Chondrocyte (in vitro differentiated cells): ENCODE data around the gene AGBL1. TPM values are rescaled to one million over a fixed set of nuclear protein-coding genes. Genes with fewer than 3 reads are reported as not detected.

Source experiments
- DNase-seq: peaks from one replicate; pipeline ENCODE4 v3.0.0; 2021; ENCODE audit warnings: mixed read lengths, low spot score
- H3K27ac Mint-ChIP-seq: one replicate; pipeline ENCODE4 v1.8.0; 2021; ENCODE audit warnings: mild to moderate bottlenecking, moderate library complexity, mixed read lengths; ENCODE audit not compliant: unreplicated experiment
- H3K27me3 Mint-ChIP-seq: 2 replicates; pipeline ENCODE4 v1.8.0; 2021; ENCODE audit warnings: low read depth, mixed read lengths
- H3K36me3 Mint-ChIP-seq: 2 replicates; pipeline ENCODE4 v1.8.0; 2021; ENCODE audit warnings: low read depth, mixed read lengths
- H3K4me1 Mint-ChIP-seq: 2 replicates; pipeline ENCODE4 v1.8.0; 2021; ENCODE audit warnings: low read depth, mild to moderate bottlenecking, mixed read lengths
- H3K4me3 Mint-ChIP-seq: one replicate; pipeline ENCODE4 v1.8.0; 2021; ENCODE audit warnings: mild to moderate bottlenecking, moderate library complexity, mixed read lengths; ENCODE audit not compliant: unreplicated experiment
- H3K9me3 Mint-ChIP-seq: 2 replicates; pipeline ENCODE4 v1.8.0; 2021; ENCODE audit warnings: low read depth, mixed read lengths
- total RNA-seq: library from RNA; stranded (reverse); gene quantifications from 3 replicates; pipeline ENCODE4 v1.2.1, GENCODE V29; 2021
- TF ChIP-seq, protein P1 (sequence below): fragments of 200-600 bp; sonication (generic); IDR thresholded peaks from 2 replicates; pipeline ENCODE4 v1.5.0; 2021; ENCODE audit warnings: antibody characterized with exemption, mild to moderate bottlenecking, moderate library complexity

AGBL1 gene
- total RNA-seq, 1 donor from 2014 or later: not detected

DNA sequence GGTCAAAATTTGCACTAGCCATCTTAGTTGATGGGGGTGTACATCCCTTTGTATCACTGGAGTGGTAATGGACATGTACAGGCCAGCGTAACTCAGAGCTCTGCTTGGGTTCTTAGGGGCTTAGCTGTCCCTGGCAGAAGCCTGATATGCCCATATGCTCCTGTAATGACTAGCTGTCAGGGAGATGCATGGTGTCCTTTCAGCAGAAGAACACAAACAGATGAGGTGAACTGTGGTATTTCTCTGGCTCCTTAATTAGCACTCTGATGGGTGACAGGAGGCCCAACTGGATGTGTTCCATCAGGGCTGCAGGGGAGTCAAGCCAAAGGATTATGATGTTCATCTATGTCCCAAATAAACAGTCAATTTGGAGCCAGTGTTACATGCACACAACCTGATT is 774.5 kb downstream of the AGBL1 start:
- H3K4me3 Mint-ChIP-seq: no peak overlapping the region

DNA sequence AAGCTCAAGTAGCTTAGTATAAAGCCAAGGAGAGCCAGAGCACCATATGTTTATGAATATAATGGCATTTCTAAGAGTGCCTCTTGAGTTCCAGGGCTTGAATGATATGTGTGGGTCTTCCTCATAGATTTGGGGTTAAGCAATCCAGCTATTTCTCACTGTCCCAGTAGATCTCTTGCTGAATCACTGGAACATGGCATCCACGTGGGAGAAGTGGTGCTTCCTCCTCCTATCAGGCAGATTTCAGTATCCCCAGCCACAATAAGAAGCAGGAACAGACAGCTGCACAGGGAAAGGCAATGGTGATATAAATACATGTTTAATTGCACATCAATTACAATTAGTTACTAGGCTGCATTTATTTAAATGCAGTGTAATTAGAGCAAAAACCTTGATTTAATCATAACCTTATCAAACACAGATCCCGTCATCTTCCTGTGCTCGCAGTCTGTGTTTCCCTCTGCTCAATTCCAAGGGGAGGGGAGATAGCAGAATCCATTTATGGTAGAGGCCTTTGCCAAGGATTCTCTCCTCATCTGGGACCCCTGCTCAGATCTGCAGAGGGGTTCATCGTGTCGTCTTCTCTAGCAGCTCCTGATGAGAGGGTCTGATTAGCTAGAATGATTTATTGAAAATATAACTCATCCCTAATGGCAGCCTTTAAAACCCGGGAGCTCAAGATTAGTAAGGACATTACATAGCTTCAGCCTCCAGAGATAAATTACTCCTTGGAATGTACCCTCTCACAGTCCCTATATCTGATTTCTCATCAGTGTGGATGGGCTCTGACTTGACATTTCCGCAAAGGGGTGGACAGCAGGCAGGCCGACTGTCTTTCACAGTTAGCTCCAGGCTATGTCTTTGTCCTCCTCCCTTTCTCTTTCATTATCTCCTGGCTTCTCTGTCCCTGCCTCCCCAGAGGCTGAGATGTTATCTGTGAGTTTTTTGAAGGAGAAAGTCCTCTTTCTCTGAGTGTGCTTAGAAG is 775.9 kb downstream of the AGBL1 start:
- Mint-ChIP-seq H3K27me3 (no peaks in the 10 kb centered on the region), H3K4me3 (no peak overlapping the region), H3K27ac (no peak overlapping the region), H3K36me3 (no peaks in the 10 kb centered on the region), H3K9me3 (peaks cover 4% of the 10 kb centered on the region), H3K4me1 (no peaks in the 10 kb centered on the region)
- no peak for DNase-seq
- TF ChIP-seq, protein P1, sequence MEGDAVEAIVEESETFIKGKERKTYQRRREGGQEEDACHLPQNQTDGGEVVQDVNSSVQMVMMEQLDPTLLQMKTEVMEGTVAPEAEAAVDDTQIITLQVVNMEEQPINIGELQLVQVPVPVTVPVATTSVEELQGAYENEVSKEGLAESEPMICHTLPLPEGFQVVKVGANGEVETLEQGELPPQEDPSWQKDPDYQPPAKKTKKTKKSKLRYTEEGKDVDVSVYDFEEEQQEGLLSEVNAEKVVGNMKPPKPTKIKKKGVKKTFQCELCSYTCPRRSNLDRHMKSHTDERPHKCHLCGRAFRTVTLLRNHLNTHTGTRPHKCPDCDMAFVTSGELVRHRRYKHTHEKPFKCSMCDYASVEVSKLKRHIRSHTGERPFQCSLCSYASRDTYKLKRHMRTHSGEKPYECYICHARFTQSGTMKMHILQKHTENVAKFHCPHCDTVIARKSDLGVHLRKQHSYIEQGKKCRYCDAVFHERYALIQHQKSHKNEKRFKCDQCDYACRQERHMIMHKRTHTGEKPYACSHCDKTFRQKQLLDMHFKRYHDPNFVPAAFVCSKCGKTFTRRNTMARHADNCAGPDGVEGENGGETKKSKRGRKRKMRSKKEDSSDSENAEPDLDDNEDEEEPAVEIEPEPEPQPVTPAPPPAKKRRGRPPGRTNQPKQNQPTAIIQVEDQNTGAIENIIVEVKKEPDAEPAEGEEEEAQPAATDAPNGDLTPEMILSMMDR: no peak

More for the DNA sequence above, 774.5 kb downstream of the AGBL1 start:
- no peaks in the 10 kb centered on the region for H3K27me3 Mint-ChIP-seq
- peaks cover 4% of the 10 kb centered on the region for H3K9me3 Mint-ChIP-seq
- no peaks in the 10 kb centered on the region for H3K4me1 Mint-ChIP-seq
- no peaks in the 10 kb centered on the region for H3K36me3 Mint-ChIP-seq
- no peak overlapping the region for H3K27ac Mint-ChIP-seq
- no peak for DNase-seq
- TF ChIP-seq, protein P1: no peak

DNA sequence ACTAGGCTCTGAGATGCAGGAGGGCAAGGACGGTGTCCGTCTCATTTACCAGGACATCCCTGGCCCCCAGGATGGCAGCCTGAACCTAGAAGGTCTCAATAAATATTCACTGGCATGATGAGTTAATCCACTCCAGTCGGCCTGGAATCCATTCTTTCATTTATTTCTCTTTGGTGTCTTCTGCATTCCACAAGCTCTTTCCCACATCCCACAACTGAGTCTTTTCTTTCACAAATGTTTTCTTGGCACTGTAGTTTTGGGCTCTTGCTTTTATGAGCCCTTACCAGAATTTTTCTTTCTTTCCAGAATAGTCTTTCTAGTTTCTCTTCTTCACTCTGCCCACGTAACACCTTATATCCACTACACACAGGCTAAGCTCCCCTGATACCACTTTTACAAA is 778.0 kb downstream of the AGBL1 start:
- H3K4me1 Mint-ChIP-seq: no peaks in the 10 kb centered on the region
- peaks cover 4% of the 10 kb centered on the region for H3K9me3 Mint-ChIP-seq
- DNase-seq: no peak
- H3K4me3 Mint-ChIP-seq: no peak overlapping the region
- no peak overlapping the region for H3K27ac Mint-ChIP-seq
- H3K36me3 Mint-ChIP-seq: no peaks in the 10 kb centered on the region
- TF ChIP-seq, protein P1: no peak
- no peaks in the 10 kb centered on the region for H3K27me3 Mint-ChIP-seq

DNA sequence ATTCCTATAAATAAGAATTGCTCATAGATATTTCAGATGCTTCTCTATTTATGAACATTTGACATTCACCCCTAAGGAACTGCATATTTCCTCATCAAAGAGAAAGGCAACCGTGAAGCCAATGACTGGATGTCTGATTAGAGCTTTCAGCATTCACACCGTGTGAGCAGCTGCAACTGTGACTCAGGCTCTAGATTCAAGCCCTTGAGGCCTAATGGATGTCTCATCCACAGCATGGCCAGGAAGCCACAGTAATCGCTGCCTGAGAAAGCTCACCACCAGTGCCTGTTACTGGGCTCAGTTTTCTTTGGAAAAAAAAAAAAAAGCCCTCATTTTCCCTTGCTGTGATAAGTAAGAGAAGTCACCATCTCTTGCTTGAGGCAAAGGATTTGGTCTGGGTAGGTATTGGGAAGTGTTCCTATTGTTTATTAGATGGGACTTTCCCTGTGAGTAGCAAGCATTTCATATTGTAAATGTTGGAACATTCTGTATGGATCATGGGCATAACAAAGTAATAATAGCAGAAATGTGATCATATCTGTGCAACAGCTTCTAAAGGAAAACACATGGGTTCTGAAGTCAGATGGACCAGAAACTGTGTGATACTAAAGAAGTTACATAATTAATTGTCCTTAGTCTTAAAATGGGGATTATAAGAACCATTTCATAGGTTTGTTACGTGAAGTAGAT is 783.7 kb downstream of the AGBL1 start:
- no peak overlapping the region for H3K27ac Mint-ChIP-seq
- DNase-seq: no peak
- no peaks in the 10 kb centered on the region for H3K36me3 Mint-ChIP-seq
- H3K27me3 Mint-ChIP-seq: no peaks in the 10 kb centered on the region
- H3K4me3 Mint-ChIP-seq: no peak overlapping the region
- no peaks in the 10 kb centered on the region for H3K9me3 Mint-ChIP-seq
- TF ChIP-seq, protein P1: no peak
- H3K4me1 Mint-ChIP-seq: peaks cover 4% of the 10 kb centered on the region

DNA sequence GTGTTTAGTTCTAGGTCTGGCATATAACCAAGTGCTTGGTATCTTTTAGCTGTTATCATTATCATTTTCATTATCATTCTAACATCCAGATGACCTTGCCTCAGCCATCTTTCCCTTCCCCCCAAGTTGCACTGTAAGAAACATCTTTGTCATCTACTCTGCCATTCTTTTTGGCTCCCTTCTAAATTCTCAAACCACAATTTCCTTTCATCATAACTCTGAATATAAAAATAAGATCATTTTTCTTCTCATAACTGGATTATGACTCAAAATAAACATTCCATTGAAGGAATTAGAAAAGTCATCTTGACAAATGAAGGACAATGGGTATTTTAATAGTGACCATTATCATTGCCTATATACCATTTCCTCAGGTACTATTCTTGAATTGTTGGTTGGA is 786.2 kb downstream of the AGBL1 start:
- Mint-ChIP-seq H3K4me1 (peaks cover 4% of the 10 kb centered on the region), H3K9me3 (no peaks in the 10 kb centered on the region), H3K4me3 (no peak overlapping the region), H3K36me3 (no peaks in the 10 kb centered on the region), H3K27ac (no peak overlapping the region), H3K27me3 (no peaks in the 10 kb centered on the region)
- no peak for DNase-seq
- TF ChIP-seq, protein P1: no peak
